NAMALWA (cell line): ENCODE measurements around the gene SLTM.
"Not testable (repeated sequence)": the region's sequence is repeated elsewhere in the genome, so short reads cannot be mapped to it uniquely, and the experiment has no call there.

ENCODE experiments used
- DNase-seq: peaks from one replicate; pipeline ENCODE4 v3.0.0-alpha.2; 2015; ENCODE audit warnings: low spot score

SLTM gene

GRCh38 chr15:58875343-58875742 lies 58.1 kb downstream of the SLTM start:
- DNase-seq, result no peak

GRCh38 chr15:58873267-58873666 lies 60.2 kb downstream of the SLTM start:
- no peak for DNase-seq

- DNase-seq, result no peak
Measured at GRCh38 chr15:58870451-58870850, 63.0 kb downstream of the SLTM start.

GRCh38 chr15:58867926-58868325 lies 65.6 kb downstream of the SLTM start:
- no peak for DNase-seq

GRCh38 chr15:58865425-58865880 lies 68.0 kb downstream of the SLTM start:
- no peak for DNase-seq

GRCh38 chr15:58864602-58865424 lies 68.7 kb downstream of the SLTM start:
- DNase-seq, result no peak

- DNase-seq, result no peak
Measured at GRCh38 chr15:58862326-58862725, 71.2 kb downstream of the SLTM start.

- not testable (repeated sequence) for DNase-seq
Measured at GRCh38 chr15:58856621-58857020, 76.9 kb downstream of the SLTM start.

- no peak for DNase-seq
Measured at GRCh38 chr15:58856086-58856485, 77.4 kb downstream of the SLTM start.

- DNase-seq, result no peak
Measured at GRCh38 chr15:58854593-58854992, 78.9 kb downstream of the SLTM start.

GRCh38 chr15:58852347-58852746 lies 81.1 kb downstream of the SLTM start:
- peak; percentile 26 for DNase-seq

GRCh38 chr15:58851205-58851604 lies 82.3 kb downstream of the SLTM start:
- not testable (repeated sequence) for DNase-seq

GRCh38 chr15:58842713-58843396 lies 90.6 kb downstream of the SLTM start:
- no peak for DNase-seq

GRCh38 chr15:58840048-58840447 lies 93.4 kb downstream of the SLTM start:
- DNase-seq, result no peak

- DNase-seq, result peak; percentile 45
Measured at GRCh38 chr15:58839485-58839884, 94.0 kb downstream of the SLTM start.

GRCh38 chr15:58833681-58834426 lies 99.6 kb downstream of the SLTM start:
- not testable (repeated sequence) for DNase-seq

GRCh38 chr15:58830556-58830955 lies 102.9 kb downstream of the SLTM start:
- no peak for DNase-seq
